ENCODE results near the gene PKIB. TPM values are rescaled to one million over a fixed set of nuclear protein-coding genes. Genes with fewer than 3 reads are reported as not detected.

Gene PKIB
- total RNA-seq, 1 donor from 2014 or later: 1.9 TPM

DNA sequence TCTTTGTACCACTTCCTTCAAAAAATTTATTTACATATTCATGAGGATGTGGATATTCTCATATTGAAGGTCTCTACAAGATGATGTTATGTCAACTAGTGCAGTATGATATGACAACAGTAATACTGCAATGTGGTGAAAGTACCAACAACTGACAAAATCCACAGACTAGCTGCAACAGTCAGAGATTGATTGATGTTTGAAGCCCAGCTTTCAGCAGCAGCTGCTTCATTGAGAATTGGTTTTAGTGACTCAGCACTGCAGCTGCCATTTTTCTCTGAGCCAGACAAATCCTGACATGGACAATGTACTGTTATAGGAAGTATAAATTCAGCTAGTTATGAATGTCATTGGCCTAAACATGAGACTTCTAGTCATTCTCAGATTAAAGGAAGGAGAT lies 53.8 kb downstream of the PKIB start:
- no peak for DNase-seq (ENCODE audit: extremely low read depth, low read depth, low spot score)

DNA sequence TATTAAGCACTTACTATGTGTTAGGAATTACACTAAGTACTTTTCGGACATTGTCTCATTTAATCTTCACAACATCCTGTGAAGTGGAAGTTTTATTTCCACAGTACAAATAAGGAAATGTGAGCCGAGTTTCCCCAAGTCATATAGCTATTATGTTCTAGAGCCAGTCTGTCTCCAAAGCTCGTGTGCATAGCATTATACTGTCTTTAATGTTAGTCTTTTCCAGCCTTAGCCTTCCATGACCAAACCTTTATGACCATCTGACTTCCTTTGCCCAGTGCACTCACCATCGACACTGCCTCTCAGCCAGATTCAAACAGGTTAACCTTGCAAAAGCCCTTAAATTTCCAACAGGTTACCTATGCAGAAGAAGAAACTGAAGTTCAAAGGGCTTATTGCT lies 55.7 kb downstream of the PKIB start:
- DNase-seq (ENCODE audit: extremely low read depth, low read depth, low spot score): no peak

- no peak for DNase-seq (ENCODE audit: extremely low read depth, low read depth, low spot score)
These were observed 56.2 kb downstream of the PKIB start for GRCh38 chr6:122666418-122666817.

- no peak for DNase-seq (ENCODE audit: extremely low read depth, low read depth, low spot score)
These were observed 59.2 kb downstream of the PKIB start for GRCh38 chr6:122669418-122669817.

DNA sequence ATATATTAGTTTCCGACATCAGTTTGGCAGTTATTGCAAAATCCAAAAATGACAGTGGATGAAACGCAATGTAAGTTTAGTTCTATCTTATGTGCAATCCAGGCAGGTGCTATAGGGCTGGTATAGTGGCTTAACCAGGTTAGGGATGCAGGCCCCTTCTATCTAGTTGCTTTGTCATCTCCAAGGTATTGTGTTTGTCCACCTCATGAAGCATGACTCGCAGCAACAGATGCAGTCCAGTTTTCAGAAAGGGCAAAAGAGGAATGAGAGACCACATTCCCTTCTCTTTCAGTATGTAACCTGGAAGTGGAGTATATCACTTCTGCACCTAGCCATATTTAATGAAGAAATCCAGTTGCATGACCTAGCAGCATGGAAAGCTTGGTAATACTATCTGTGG lies 59.7 kb downstream of the PKIB start:
- DNase-seq (ENCODE audit: extremely low read depth, low read depth, low spot score): no peak

- no peak for DNase-seq (ENCODE audit: extremely low read depth, low read depth, low spot score)
These were observed 61.0 kb downstream of the PKIB start for GRCh38 chr6:122671251-122671650.

- DNase-seq (ENCODE audit: extremely low read depth, low read depth, low spot score): no peak
These were observed 63.2 kb downstream of the PKIB start for GRCh38 chr6:122673343-122673961.

GRCh38 chr6:122676146-122676545 lies 65.9 kb downstream of the PKIB start:
- no peak for DNase-seq (ENCODE audit: extremely low read depth, low read depth, low spot score)

DNA sequence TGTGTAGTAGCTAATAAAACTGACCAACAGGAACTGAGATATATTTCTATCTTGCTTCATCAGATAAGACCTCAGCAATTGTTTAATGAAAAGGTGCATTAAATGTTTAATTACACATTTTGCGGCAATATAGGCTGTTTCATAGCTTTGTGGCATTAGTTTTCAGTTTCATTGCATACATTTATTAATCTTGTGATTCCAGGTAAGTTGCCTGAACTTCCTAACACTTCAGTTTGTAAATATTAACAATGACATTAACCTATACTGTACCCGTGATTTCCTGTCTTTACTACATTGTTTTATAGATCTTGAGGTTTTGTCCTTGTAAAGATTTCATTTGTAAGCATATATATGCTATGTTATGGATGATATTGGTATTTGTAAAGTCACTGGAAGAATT lies 66.5 kb downstream of the PKIB start:
- DNase-seq (ENCODE audit: extremely low read depth, low read depth, low spot score): no peak

- no peak for DNase-seq (ENCODE audit: extremely low read depth, low read depth, low spot score)
These were observed 67.2 kb downstream of the PKIB start for GRCh38 chr6:122677406-122677805.

- DNase-seq (ENCODE audit: extremely low read depth, low read depth, low spot score): no peak
These were observed 68.6 kb downstream of the PKIB start for GRCh38 chr6:122678841-122679240.

DNA sequence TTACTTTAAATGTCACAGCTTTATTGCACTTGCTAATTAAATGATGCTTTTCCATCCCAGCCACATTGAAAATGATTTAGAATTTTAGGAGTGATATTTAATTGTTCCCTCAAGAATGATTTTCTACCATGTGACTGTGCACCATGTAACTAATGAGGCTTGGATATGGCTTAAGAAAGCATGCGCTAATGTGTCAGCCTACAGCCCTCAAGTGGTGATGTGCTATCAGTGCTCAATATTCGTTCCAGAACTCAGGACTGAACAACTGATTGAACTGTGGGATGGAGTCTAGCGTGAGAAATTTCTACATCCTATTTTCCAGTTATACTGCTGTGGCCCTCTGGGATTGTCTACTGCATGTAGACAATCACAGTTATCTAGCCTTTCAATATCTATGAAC lies 71.5 kb downstream of the PKIB start:
- DNase-seq (ENCODE audit: extremely low read depth, low read depth, low spot score): no peak

DNA sequence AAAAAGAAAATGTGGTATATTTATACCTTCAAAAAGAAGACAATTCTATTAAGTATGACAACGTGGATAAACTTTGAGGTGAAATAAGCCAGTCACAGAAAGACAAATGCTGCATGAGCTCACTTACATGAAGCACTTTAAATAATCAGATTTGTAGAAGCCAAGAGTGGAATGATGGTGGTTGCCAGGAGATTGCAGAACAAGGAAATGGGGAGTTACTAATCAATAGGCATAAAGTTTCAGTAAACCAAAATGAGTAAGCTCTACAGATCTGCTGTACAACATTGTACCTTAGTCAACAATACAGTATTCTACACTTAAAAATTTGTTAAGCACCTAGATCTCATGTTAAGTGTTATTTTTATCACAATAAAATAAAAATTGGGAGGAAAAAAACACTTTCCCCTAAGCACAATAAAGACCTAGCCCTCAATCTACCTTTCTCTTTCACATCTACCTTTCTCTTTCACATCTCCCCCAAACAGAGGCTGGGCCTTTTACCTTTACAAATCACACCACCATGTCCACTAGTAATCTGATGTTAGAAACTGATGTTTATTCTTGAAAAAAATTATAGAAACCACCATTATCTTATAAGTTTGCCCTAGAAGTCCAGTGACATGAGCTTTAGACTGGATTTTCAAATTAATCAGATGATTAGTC lies 73.9 kb downstream of the PKIB start:
- DNase-seq (ENCODE audit: extremely low read depth, low read depth, low spot score): no peak

DNA sequence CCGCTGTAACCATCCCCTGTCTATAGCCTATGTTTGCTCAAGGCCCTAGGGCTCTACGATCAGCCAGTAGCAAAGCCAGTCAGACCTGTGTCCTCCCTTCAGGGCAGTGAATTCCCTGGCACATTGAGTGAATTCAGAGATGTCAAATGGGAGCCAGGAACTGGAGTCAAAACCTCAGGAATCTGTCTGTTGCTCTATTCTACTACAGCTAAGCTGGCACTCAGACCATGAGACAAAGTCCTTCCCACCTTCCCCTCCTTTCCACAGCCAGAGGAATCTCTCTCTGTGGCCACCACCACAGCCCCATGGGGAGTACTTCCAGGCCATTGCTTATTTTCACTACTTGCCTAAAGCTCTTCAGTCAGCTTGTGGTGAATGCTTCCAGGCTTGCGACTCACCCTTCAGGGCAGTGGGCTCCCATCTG lies 82.0 kb downstream of the PKIB start:
- no peak for DNase-seq (ENCODE audit: extremely low read depth, low read depth, low spot score)

DNA sequence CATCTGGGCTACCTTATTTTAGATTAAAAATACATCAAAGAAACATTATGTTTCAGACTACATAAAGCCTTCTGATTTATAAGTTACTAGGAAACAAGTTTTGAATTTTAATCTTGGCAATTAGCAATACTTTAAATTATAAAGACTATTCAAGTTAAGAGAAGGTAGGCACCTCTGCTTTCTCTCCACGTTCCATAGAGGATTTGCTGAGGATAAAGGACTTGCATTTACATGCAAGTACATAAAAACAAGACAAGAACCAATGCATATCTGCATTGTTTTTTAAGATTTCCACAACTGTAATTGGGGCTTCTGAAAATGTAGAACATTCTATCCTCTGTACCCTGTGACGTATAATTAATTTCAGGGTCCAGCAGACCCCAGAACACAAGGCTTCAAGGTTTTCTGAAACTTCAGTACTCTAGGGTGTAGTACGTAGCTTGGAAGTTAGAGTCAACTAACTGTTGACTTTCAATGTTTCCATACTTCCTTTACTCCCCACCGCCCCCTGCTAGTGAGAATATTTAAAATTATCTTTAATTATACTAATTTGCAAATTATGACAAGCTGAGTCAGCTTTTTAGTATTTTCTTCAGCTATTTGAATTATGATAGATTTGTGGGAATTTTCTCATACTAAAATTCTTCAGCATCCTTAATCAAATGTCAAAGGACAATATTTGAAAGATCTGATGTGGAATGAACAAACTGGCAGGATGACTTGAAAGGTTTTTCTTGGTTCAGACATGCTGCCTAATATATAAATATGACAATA lies 82.8 kb downstream of the PKIB start:
- no peak for DNase-seq (ENCODE audit: extremely low read depth, low read depth, low spot score)

DNA sequence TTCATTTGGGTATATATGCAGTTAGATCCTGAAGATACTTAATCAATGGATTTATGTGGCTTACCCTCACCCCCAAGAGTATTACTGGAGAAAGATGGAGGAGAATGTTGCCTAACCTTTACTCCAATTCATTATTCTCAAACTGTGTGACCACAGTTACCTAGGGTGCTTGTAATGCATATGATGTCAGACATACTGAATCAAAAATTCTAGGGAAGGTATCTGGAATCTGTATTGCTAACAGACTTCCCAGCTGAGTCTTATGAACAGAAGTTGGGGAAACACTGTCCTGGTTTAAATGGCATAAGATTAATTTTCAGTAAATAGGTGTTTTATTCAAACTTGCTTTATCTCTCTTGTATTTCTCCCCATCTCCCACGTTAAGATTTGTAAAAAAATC lies 83.9 kb downstream of the PKIB start:
- no peak for DNase-seq (ENCODE audit: extremely low read depth, low read depth, low spot score)

- no peak for DNase-seq (ENCODE audit: extremely low read depth, low read depth, low spot score)
These were observed 84.4 kb downstream of the PKIB start for GRCh38 chr6:122694602-122695001.

DNA sequence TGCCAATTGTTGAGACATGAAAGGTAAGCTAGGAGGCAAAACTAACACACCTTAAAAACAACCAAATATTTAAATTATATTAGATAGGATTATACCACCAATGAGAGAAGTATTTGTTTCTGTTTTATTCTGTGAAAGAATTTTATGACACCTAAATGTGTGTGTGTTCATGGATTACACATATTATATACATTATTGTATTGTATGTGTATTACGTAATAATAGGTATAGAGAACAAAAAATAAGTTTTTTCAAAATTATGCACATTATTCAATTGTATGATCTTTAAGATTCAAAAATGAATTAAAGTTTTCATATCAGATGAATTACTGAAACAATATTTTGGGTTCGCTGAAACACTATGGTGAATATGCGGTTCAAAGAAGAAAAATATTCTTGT lies 85.0 kb downstream of the PKIB start:
- DNase-seq (ENCODE audit: extremely low read depth, low read depth, low spot score): no peak

DNA sequence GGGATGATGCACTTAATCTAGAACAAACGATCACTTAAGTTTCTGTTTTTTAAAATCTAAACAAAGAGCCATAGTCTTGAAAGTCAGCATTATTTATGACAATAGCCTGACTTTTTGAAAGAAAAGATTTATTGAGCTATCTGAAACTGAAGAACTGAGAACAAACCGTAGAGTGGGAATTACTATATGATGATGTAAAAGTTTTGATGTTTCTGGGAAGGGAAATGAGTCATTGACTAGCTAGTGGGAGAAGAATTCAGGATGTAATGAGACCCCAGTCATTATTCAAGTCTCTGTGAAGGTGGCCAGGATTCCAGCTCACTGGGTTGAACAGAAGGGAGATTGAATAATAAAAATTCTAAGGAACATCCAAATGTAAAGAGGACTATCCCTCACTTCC lies 85.9 kb downstream of the PKIB start:
- peak; percentile 62 for DNase-seq (ENCODE audit: extremely low read depth, low read depth, low spot score)

GRCh38 chr6:122696853-122697252 lies 86.6 kb downstream of the PKIB start:
- no peak for DNase-seq (ENCODE audit: extremely low read depth, low read depth, low spot score)

- DNase-seq (ENCODE audit: extremely low read depth, low read depth, low spot score): no peak
These were observed 87.3 kb downstream of the PKIB start for GRCh38 chr6:122697458-122697857.

GRCh38 chr6:122701666-122702065 lies 91.5 kb downstream of the PKIB start:
- no peak for DNase-seq (ENCODE audit: extremely low read depth, low read depth, low spot score)

All from glomerular endothelial cell (primary cell).